ENCODE data around the gene CASP10.

The CASP10 gene

GRCh38 chr2:201263779-201264178 is 80.8 kb downstream of the CASP10 start:
- TF ChIP-seq CTCF (IDR thresholded peaks at IDR 0.05; ENCODE audit: low read depth, low read length): no peak

GRCh38 chr2:201264472-201265173 is 81.7 kb downstream of the CASP10 start:
- TF ChIP-seq CTCF (IDR thresholded peaks at IDR 0.05; ENCODE audit: low read depth, low read length): no peak
- no peak overlapping the region for H3K4me3 ChIP-seq (ENCODE audit: low read depth, low read length)

More at GRCh38 chr2:201263779-201264178, 80.8 kb downstream of the CASP10 start:
- H3K4me3 ChIP-seq (ENCODE audit: low read depth, low read length): no peak overlapping the region

GRCh38 chr2:201266629-201267028 is 83.7 kb downstream of the CASP10 start:
- no peak overlapping the region for H3K4me3 ChIP-seq (ENCODE audit: low read depth, low read length)
- no peak for TF ChIP-seq CTCF (IDR thresholded peaks at IDR 0.05; ENCODE audit: low read depth, low read length)

DNA sequence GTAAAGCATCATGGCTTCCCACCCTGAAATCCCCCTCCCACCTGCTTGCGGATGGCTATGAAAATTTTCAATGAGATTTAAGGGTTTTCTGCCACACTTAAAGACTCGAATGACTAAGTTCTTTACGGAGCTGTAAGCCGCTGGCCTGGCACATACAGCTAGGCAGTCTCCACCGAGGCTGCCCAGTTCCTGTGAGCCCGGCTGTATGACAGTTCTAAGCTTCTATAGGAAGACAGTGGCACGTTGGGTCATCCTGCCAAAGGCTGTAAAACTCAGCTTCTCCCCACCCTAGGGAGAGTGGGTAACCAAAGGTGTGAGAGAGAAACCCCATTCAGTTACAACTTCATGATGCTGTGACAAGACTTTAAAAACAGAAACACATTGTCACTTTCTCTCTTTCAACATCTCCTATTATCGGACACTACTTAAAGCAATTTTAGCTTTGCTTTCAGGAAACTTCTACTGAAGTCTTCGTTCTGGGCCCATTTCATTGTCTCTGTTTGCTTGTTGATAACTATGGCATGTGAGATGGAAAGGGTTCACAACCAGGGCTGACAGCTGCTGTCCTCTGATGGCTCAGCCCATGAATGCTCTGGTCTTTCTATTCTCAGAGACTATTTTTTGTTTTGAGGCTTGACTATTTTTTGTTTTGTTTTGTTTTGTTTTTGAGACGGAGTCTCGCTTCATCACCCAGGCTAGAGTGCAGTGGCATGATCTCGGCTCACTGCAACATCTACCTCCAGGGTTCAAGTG is 84.5 kb downstream of the CASP10 start:
- no peak for TF ChIP-seq CTCF (IDR thresholded peaks at IDR 0.05; ENCODE audit: low read depth, low read length)
- no peak overlapping the region for H3K4me3 ChIP-seq (ENCODE audit: low read depth, low read length)

GRCh38 chr2:201269764-201270163 is 86.8 kb downstream of the CASP10 start:
- no peak overlapping the region for H3K4me3 ChIP-seq (ENCODE audit: low read depth, low read length)
- no peak for TF ChIP-seq CTCF (IDR thresholded peaks at IDR 0.05; ENCODE audit: low read depth, low read length)

GRCh38 chr2:201270293-201271001 is 87.5 kb downstream of the CASP10 start:
- H3K4me3 ChIP-seq (ENCODE audit: low read depth, low read length): no peak overlapping the region
- no peak for TF ChIP-seq CTCF (IDR thresholded peaks at IDR 0.05; ENCODE audit: low read depth, low read length)

Measured in WI38 (cell line).